ENCODE measurements around the gene RAD51B.

RAD51B gene

GRCh38 chr14:68392393-68393141, 573.0 kb downstream of the RAD51B start:
- no peak for DNase-seq (ENCODE audit: low read depth)

GRCh38 chr14:68393259-68393658, 573.7 kb downstream of the RAD51B start:
- DNase-seq (ENCODE audit: low read depth): no peak

GRCh38 chr14:68394118-68394763, 574.7 kb downstream of the RAD51B start:
- DNase-seq (ENCODE audit: low read depth): no peak

- no peak for DNase-seq (ENCODE audit: low read depth)
Observed at GRCh38 chr14:68394764-68395143, 575.2 kb downstream of the RAD51B start.

- peak; percentile 81 for DNase-seq (ENCODE audit: low read depth)
Observed at GRCh38 chr14:68395604-68396003, 576.0 kb downstream of the RAD51B start.

- DNase-seq (ENCODE audit: low read depth): no peak
Observed at GRCh38 chr14:68396461-68396860, 576.9 kb downstream of the RAD51B start.

- DNase-seq (ENCODE audit: low read depth): no peak
Observed at GRCh38 chr14:68397371-68397811, 577.8 kb downstream of the RAD51B start.

GRCh38 chr14:68397822-68398221, 578.2 kb downstream of the RAD51B start:
- no peak for DNase-seq (ENCODE audit: low read depth)

- DNase-seq (ENCODE audit: low read depth): no peak
Observed at GRCh38 chr14:68398370-68398769, 578.8 kb downstream of the RAD51B start.

GRCh38 chr14:68399971-68400370, 580.4 kb downstream of the RAD51B start:
- no peak for DNase-seq (ENCODE audit: low read depth)

GRCh38 chr14:68401317-68401716, 581.7 kb downstream of the RAD51B start:
- DNase-seq (ENCODE audit: low read depth): no peak

- no peak for DNase-seq (ENCODE audit: low read depth)
Observed at GRCh38 chr14:68401855-68402254, 582.3 kb downstream of the RAD51B start.

GRCh38 chr14:68402525-68403101, 583.0 kb downstream of the RAD51B start:
- no peak for DNase-seq (ENCODE audit: low read depth)

GRCh38 chr14:68403191-68404145, 583.9 kb downstream of the RAD51B start:
- DNase-seq (ENCODE audit: low read depth): no peak

GRCh38 chr14:68404146-68404527, 584.6 kb downstream of the RAD51B start:
- no peak for DNase-seq (ENCODE audit: low read depth)

GRCh38 chr14:68404652-68405183, 585.1 kb downstream of the RAD51B start:
- DNase-seq (ENCODE audit: low read depth): no peak

GRCh38 chr14:68405961-68406360, 586.4 kb downstream of the RAD51B start:
- DNase-seq (ENCODE audit: low read depth): no peak

GRCh38 chr14:68407285-68407684, 587.7 kb downstream of the RAD51B start:
- DNase-seq (ENCODE audit: low read depth): no peak

GRCh38 chr14:68407825-68408224, 588.2 kb downstream of the RAD51B start:
- no peak for DNase-seq (ENCODE audit: low read depth)

- no peak for DNase-seq (ENCODE audit: low read depth)
Observed at GRCh38 chr14:68408680-68409079, 589.1 kb downstream of the RAD51B start.

- DNase-seq (ENCODE audit: low read depth): no peak
Observed at GRCh38 chr14:68409387-68409786, 589.8 kb downstream of the RAD51B start.
